ENCODE results near the gene TFPI.

TFPI gene

DNA sequence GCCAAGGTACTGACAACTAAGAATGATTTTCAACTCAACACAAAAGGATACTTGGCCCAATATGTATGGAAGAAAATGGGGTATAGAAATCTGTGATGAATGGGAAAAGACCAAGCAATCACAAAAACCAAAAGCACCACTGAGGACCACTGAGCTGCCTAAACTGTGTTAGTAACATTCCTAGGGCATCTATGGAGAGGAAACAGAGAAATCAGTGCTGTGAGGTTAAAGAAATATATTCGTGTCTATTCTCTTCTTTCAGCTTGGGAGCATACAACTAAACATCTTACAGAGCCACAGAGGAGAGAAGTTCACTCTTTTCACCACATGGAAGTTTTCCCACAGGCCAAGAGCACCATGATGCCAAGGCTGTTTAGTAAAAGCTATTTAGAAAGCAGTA lies 58.9 kb downstream of the TFPI start:
- H3K27me3 Mint-ChIP-seq: no peaks in the 10 kb centered on the region
- no peak overlapping the region for H3K4me3 Mint-ChIP-seq
- DNase-seq (ENCODE audit: low spot score in 2 of 2) (no peak), ATAC-seq (ENCODE audit: low read depth) (no peak)
- H3K27ac Mint-ChIP-seq: no peak overlapping the region
- no peaks in the 10 kb centered on the region for H3K36me3 Mint-ChIP-seq
- peaks cover 4% of the 10 kb centered on the region for H3K9me3 Mint-ChIP-seq
- H3K4me1 Mint-ChIP-seq: no peaks in the 10 kb centered on the region

GRCh38 chr2:187493877-187494568 lies 60.2 kb downstream of the TFPI start:
- Mint-ChIP-seq H3K9me3 (peaks cover 4% of the 10 kb centered on the region), H3K4me3 (no peak overlapping the region), H3K4me1 (no peaks in the 10 kb centered on the region), H3K36me3 (no peaks in the 10 kb centered on the region), H3K27ac (no peak overlapping the region), H3K27me3 (no peaks in the 10 kb centered on the region)
- ATAC-seq (ENCODE audit: low read depth): no peak
- no peak for DNase-seq (ENCODE audit: low spot score in 2 of 2)

DNA sequence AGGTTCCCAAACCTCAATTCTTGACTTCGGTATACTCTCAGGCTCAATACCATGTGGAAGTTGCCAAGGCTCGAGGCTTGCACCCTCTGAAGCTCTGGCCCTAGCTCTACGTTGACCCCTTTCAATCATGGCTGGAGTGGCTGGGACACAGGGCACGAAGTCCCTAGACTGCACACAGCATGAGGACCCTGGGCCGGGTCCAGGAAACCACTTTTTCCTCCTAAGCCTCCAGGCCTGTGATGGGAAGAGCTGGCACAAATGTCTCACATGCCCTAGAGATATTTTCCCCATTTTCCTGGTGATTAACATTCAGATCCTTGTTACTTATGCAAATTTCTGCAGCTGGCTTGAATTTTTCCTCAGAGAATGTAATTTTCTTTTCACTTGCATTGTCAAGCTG lies 61.1 kb downstream of the TFPI start:
- DNase-seq (ENCODE audit: low spot score in 2 of 2): no peak
- no peak overlapping the region for H3K27ac Mint-ChIP-seq
- no peak overlapping the region for H3K4me3 Mint-ChIP-seq
- ATAC-seq (ENCODE audit: low read depth): no peak
- no peaks in the 10 kb centered on the region for H3K27me3 Mint-ChIP-seq
- H3K9me3 Mint-ChIP-seq: peaks cover 4% of the 10 kb centered on the region
- no peaks in the 10 kb centered on the region for H3K36me3 Mint-ChIP-seq
- no peaks in the 10 kb centered on the region for H3K4me1 Mint-ChIP-seq

DNA sequence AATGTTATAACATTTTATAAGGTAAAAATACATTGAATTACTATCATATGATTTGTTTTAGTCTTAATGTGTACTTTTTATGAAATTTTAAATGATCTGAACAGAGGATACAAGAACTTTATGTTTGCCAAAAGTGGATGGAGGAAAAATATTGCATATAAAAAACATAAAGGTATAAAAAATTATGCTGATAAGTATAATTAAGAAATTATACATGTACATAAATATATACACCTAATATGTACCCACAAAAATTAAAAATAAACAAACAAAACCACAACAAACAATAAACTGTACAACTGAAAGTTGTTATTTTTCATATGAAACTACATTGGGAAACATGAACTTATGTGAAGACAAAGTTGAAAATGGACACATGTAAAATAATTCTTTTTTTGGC lies 68.0 kb downstream of the TFPI start:
- no peaks in the 10 kb centered on the region for H3K36me3 Mint-ChIP-seq

DNA sequence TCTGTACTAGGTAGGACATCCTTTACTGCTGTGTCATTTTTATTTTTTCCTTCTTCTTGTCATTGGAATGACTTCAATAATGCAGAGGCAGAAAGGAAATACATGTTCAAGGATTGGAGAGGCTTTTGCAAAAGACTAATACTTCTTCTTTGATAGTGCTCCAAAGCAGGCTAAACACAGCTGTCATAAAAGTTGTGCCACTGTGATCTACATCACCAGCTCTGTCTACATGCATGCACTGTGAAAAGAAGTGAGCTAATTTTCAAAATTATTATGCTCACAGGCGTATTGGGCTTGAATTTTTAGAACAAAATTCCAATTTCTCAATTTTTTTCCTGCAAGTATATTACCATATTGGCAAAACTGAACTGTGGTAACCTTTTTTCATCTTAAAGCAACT lies 68.7 kb downstream of the TFPI start:
- H3K4me3 Mint-ChIP-seq: no peak overlapping the region
- H3K4me1 Mint-ChIP-seq: no peaks in the 10 kb centered on the region
- H3K27me3 Mint-ChIP-seq: no peaks in the 10 kb centered on the region
- no peaks in the 10 kb centered on the region for H3K36me3 Mint-ChIP-seq
- no peaks in the 10 kb centered on the region for H3K9me3 Mint-ChIP-seq
- ATAC-seq (ENCODE audit: low read depth) (no peak), DNase-seq (ENCODE audit: low spot score in 2 of 2) (no peak)
- H3K27ac Mint-ChIP-seq: no peak overlapping the region

More for the DNA sequence above, 68.0 kb downstream of the TFPI start:
- H3K27me3 Mint-ChIP-seq: no peaks in the 10 kb centered on the region
- ATAC-seq (ENCODE audit: low read depth): no peak
- H3K27ac Mint-ChIP-seq: no peak overlapping the region
- no peaks in the 10 kb centered on the region for H3K4me1 Mint-ChIP-seq
- H3K4me3 Mint-ChIP-seq: no peak overlapping the region
- H3K9me3 Mint-ChIP-seq: no peaks in the 10 kb centered on the region
- no peak for DNase-seq (ENCODE audit: low spot score in 2 of 2)

- Mint-ChIP-seq H3K9me3 (no peaks in the 10 kb centered on the region), H3K27me3 (no peaks in the 10 kb centered on the region), H3K4me3 (no peak overlapping the region), H3K4me1 (no peaks in the 10 kb centered on the region), H3K27ac (no peak overlapping the region), H3K36me3 (no peaks in the 10 kb centered on the region)
- ATAC-seq (ENCODE audit: low read depth) (no peak), DNase-seq (ENCODE audit: low spot score in 2 of 2) (no peak)
Observed at GRCh38 chr2:187483537-187483936, 70.7 kb downstream of the TFPI start.

GRCh38 chr2:187482796-187483195 lies 71.4 kb downstream of the TFPI start:
- Mint-ChIP-seq H3K27ac (no peak overlapping the region), H3K27me3 (no peaks in the 10 kb centered on the region), H3K9me3 (no peaks in the 10 kb centered on the region), H3K4me1 (no peaks in the 10 kb centered on the region), H3K4me3 (no peak overlapping the region), H3K36me3 (no peaks in the 10 kb centered on the region)
- no peak for ATAC-seq (ENCODE audit: low read depth)
- DNase-seq (ENCODE audit: low spot score in 2 of 2): no peak

DNA sequence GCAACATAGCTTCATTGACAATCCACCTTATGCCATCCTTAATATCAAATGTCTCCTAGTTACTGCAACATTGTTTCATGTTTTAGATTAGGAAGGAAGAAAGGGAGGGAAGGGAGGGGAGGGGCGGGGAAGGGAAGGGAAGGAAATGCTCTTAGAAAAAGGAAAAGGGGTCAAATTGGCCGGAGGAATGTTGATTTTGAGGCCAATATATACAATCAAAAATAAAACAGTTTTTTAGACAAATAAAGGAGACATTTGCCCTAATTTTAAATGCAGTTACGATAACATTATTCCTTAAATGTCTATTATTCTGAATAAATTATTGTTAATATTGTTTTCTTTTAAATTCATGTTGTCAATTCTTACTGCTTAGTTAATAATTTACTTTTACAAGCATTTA lies 72.7 kb downstream of the TFPI start:
- no peaks in the 10 kb centered on the region for H3K4me1 Mint-ChIP-seq
- no peak for DNase-seq (ENCODE audit: low spot score in 2 of 2)

DNA sequence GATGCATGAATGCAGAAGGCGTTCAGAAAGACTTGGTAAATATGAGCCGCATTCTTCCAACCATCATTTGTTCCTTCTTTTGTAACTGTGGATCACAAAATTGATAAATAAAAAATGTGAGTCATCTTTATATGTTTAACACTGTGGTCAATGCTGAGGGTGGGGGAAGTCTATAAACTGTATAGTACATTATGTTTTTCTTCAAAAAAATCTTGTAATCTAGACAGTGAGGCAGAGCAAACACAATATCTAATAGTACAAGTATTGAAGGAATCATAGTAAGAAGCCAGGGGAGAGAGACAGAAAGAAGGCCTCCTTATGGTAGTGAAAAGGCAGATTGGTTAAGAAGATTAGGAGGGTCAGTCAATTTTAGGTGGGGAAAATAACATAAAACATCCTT lies 75.5 kb downstream of the TFPI start:
- Mint-ChIP-seq H3K9me3 (no peaks in the 10 kb centered on the region), H3K27ac (no peak overlapping the region), H3K36me3 (no peaks in the 10 kb centered on the region), H3K4me1 (no peaks in the 10 kb centered on the region), H3K4me3 (no peak overlapping the region), H3K27me3 (no peaks in the 10 kb centered on the region)
- DNase-seq (ENCODE audit: low spot score in 2 of 2) (no peak), ATAC-seq (ENCODE audit: low read depth) (no peak)

More for the DNA sequence above, 72.7 kb downstream of the TFPI start:
- Mint-ChIP-seq H3K27me3 (no peaks in the 10 kb centered on the region), H3K4me3 (no peak overlapping the region), H3K27ac (no peak overlapping the region), H3K36me3 (no peaks in the 10 kb centered on the region), H3K9me3 (no peaks in the 10 kb centered on the region)
- no peak for ATAC-seq (ENCODE audit: low read depth)

GRCh38 chr2:187477051-187477450 lies 77.2 kb downstream of the TFPI start:
- DNase-seq (ENCODE audit: low spot score in 2 of 2): no peak
- Mint-ChIP-seq H3K4me3 (no peak overlapping the region), H3K4me1 (no peaks in the 10 kb centered on the region), H3K27me3 (no peaks in the 10 kb centered on the region), H3K36me3 (no peaks in the 10 kb centered on the region), H3K27ac (no peak overlapping the region), H3K9me3 (no peaks in the 10 kb centered on the region)
- no peak for ATAC-seq (ENCODE audit: low read depth)

GRCh38 chr2:187475499-187476248 lies 78.6 kb downstream of the TFPI start:
- Mint-ChIP-seq H3K4me1 (no peaks in the 10 kb centered on the region), H3K27me3 (no peaks in the 10 kb centered on the region), H3K27ac (no peak overlapping the region), H3K36me3 (no peaks in the 10 kb centered on the region), H3K9me3 (no peaks in the 10 kb centered on the region), H3K4me3 (no peak overlapping the region)
- DNase-seq (ENCODE audit: low spot score in 2 of 2) (no peak), ATAC-seq (ENCODE audit: low read depth) (no peak)

DNA sequence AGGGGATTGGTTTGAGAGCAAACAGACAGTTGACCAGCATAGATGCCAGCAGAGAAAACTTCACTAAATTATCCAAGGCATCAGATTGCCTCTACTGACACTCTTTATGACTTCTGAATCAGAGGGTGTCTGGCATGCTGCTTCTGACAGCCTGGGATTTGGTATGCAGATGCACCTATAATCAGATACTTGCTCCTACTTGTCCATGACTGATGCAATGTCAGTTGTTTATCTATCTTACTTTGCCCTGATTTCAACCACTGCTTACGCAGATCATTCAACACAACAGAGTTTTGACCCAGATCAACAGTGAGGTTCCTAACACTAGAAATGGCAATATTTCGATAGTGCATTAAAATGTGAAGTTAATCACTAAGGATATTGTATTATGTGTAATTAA lies 83.5 kb downstream of the TFPI start:
- Mint-ChIP-seq H3K4me1 (no peaks in the 10 kb centered on the region), H3K36me3 (no peaks in the 10 kb centered on the region), H3K27ac (no peak overlapping the region)

DNA sequence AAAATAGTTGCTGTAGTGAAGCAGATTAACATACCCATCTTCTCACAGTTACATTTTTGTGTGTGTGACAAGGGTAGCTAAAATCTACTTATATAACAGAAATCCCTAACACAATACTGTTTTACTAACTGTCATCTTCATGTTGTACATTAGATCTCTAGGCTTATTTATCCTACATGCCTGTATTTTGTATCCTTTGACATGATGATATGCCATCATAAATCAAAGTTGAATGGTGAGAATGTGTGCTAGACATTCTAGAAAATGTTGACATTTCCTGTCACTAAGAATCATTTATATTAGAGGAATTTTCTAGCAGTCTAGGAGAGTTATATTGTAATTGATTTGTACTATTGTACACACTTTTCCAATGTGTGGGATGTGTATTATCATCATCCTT lies 84.7 kb downstream of the TFPI start:
- DNase-seq (ENCODE audit: low spot score in 2 of 2) (no peak), ATAC-seq (ENCODE audit: low read depth) (no peak)
- H3K36me3 Mint-ChIP-seq: no peaks in the 10 kb centered on the region

More for the DNA sequence above, 83.5 kb downstream of the TFPI start:
- Mint-ChIP-seq H3K9me3 (no peaks in the 10 kb centered on the region), H3K27me3 (no peaks in the 10 kb centered on the region), H3K4me3 (no peak overlapping the region)
- no peak for ATAC-seq (ENCODE audit: low read depth)
- no peak for DNase-seq (ENCODE audit: low spot score in 2 of 2)

DNA sequence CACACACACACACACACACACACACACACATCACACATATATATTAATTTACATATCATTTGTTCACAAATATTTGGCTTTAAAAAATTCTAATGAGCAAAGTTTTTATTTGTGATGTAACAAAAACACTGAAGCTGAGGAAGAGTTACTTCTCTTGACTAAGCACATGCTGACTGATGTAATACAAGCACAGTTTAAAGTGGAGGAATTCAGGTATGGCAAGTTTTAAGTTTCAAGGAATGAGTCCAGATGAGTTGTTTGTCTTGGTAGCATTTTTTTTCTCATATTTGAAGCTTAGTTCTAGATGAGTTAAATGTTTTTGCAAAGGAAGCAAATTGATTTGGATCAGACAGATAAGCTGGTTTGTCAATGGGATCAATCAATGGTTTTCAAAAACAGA lies 86.0 kb downstream of the TFPI start:
- peaks cover 1% of the 10 kb centered on the region for H3K9me3 Mint-ChIP-seq
- no peaks in the 10 kb centered on the region for H3K36me3 Mint-ChIP-seq
- H3K27ac Mint-ChIP-seq: no peak overlapping the region
- DNase-seq (ENCODE audit: low spot score in 2 of 2) (no peak), ATAC-seq (ENCODE audit: low read depth) (no peak)
- H3K4me3 Mint-ChIP-seq: no peak overlapping the region
- H3K4me1 Mint-ChIP-seq: no peaks in the 10 kb centered on the region
- no peaks in the 10 kb centered on the region for H3K27me3 Mint-ChIP-seq

More for the DNA sequence above, 84.7 kb downstream of the TFPI start:
- Mint-ChIP-seq H3K9me3 (peaks cover 1% of the 10 kb centered on the region), H3K4me3 (no peak overlapping the region), H3K27me3 (no peaks in the 10 kb centered on the region), H3K27ac (no peak overlapping the region), H3K4me1 (no peaks in the 10 kb centered on the region)
